Measurements from ENCODE around the gene GRK4.
"Not testable (repeated sequence)": the region's sequence is repeated elsewhere in the genome, so short reads cannot be mapped to it uniquely, and the experiment has no call there.

GRK4 gene

DNA sequence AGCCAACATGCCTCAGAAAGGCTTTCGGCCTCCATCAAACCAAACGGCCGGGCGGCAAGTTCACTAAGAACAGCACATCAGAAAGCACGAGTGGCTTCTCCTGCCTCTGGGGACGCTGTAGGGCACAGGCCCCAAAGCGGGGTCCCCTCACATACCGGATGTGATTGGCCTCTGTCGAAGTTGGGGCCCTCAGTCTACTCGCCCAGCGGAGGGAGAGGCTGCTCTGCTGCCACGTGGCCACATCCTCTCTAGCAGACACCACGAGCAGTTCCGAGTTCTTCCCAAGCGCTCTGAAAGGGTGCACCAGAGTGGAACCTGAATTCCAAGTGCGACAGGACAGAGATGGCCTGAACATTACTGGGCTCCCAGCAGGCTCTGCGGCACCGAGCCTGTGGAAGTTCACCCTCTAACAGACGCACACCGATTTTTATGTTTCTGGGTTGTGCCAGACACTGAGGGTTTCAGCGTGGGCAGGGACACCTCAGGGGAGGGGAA lies 21.3 kb upstream of the GRK4 start:
- no peak for DNase-seq (ENCODE audit: low spot score)

- DNase-seq (ENCODE audit: low spot score) = no peak
These were observed 20.6 kb upstream of the GRK4 start for GRCh38 chr4:2942532-2943363.

- no peak for DNase-seq (ENCODE audit: low spot score)
These were observed 19.8 kb upstream of the GRK4 start for GRCh38 chr4:2943364-2944090.

- DNase-seq (ENCODE audit: low spot score) = no peak
These were observed 19.3 kb upstream of the GRK4 start for GRCh38 chr4:2944091-2944482.

DNA sequence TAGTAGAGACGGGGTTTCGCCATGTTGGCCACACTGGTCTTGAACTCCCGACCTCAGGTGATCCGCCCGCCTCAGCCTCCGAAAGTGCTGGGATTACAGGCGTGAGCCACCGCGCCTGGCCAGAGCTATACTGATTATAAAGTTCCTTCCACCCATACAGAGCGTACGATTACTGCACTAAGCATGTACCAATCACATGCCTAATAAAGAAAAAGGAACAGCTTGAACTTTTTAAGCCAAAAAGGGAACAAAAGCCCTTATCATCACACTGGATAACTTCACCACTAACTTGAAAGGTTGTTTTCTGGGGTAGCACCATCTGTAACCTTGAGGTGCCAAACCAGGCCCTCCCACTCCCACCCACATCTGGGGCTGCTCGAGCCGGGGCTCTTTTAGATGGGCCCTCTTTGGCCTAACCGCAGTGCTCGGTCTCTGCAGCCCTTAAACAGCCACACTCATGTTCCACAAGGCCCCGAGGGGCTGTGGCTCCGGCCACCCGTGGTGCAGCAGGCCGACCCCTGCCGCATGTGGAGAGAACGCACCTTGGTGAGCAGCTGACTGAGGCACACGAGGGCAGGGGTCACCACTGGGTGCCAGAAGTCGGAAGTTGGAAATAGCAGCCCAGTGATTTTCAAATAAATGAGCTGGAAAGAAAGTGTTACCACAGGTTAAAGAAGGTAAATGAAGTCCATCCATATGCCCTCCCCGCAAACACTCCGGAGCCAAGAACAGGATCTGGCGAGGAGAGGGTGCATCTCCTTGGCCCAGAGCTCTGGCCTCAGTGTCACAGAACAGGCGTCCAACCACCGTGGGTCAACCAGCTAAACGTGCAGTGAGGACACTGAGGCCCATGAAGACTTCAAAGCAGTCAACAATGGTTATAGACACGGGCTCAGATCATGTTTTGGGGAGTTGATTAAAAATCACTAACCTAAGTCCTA lies 18.5 kb upstream of the GRK4 start:
- DNase-seq (ENCODE audit: low spot score) = no peak

GRCh38 chr4:2945619-2946604 lies 17.5 kb upstream of the GRK4 start:
- DNase-seq (ENCODE audit: low spot score) = not testable (repeated sequence)

DNA sequence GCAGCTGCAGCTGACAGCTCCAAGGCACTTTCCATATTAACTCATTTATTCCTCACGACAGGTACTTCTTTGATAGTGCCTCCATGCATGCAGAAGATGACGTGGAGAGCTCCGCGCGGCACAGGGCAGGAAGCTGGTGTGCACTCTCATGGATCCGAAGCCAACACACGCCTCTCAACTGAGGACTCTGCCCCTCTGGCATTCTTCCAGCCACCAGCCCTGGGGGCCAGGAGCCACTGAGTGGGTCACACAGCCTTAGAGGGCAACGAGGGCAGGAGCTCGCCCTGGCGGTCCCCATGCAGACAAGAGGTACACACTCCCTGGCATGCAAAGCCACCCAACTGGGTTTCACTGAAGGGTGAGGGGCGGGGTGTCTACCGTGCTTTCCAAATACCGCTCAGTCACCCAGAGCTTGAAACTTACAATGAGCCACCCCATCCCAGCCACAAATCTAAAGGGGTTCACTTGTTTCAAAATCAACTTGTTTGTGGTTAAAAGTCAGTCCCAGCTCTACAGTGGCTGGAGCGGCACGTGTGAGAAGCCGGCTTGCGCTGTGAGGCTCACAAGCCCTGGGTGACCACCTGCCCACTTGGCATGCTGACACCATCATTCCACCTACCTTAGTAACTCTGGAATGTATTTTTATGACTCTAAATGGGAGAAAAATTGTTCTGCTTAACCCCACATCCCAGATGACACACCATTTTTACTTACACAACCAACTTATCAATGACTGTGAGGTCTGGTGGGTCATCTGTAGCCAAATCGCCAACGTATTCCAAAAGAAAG lies 16.4 kb upstream of the GRK4 start:
- no peak for DNase-seq (ENCODE audit: low spot score)

- no peak for DNase-seq (ENCODE audit: low spot score)
These were observed 15.4 kb upstream of the GRK4 start for GRCh38 chr4:2947926-2948325.

- peak; percentile 58 for DNase-seq (ENCODE audit: low spot score)
These were observed 14.2 kb upstream of the GRK4 start for GRCh38 chr4:2948895-2949781.

GRCh38 chr4:2949782-2950125 lies 13.6 kb upstream of the GRK4 start:
- no peak for DNase-seq (ENCODE audit: low spot score)

DNA sequence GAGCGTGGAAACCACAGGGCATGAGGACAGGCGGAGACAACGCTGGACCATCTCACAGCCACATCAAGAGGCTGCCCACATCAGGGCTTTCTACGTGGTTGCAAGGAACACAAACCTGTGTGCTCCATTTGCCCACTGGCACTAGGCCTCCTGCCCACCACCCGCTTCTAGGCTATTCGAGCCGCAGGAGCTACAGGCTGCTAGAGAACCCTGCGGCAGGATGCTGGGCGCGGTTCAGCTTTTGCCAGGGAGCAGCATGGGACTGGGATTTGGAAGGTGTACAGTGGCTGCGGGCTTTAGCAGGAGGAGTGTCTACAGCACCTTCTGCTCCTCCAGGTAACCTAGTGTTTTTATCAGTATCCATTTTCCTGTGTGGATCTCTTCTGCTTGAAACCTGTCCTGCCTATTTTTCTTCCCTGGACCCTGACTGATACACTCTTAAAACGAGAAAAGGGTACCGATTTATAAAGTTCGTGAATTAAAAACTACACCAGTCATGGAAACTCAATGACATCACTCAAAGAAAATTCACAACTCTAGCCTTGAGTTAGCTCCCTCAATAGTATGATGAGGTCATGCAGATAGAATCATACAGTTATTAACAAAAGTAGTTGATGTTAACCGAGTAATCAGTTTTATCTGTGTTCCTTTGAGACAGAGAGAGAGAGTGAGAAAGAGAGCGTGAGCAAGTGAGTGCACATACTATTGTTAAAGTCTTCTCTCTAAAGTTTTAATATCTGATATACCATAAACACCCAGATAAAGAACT lies 13.0 kb upstream of the GRK4 start:
- no peak for DNase-seq (ENCODE audit: low spot score)

DNA sequence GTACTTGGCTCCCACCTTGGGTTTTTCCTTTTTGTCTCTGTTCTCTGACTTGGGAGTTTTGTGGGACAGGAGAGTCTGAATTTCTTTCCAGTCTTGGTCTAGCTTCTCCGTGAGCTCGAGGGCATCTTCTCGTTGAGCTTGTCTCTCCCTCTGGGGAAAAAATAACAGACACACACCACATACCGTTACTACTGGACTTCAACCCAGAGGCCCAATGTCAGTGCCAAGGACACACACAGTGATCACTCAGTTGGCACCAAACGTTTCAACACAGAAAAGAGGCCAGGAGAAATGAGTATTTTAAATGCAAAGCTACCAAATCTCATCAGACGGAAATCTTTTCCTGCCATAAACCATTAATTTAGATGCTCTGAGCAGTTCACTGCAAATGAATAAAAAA lies 9.9 kb upstream of the GRK4 start:
- no peak for DNase-seq (ENCODE audit: low spot score)

GRCh38 chr4:2954358-2955185 lies 8.8 kb upstream of the GRK4 start:
- DNase-seq (ENCODE audit: low spot score) = no peak

GRCh38 chr4:2955186-2956044 lies 8.0 kb upstream of the GRK4 start:
- not testable (repeated sequence) for DNase-seq (ENCODE audit: low spot score)

GRCh38 chr4:2958446-2958845 lies 4.9 kb upstream of the GRK4 start:
- no peak for DNase-seq (ENCODE audit: low spot score)

DNA sequence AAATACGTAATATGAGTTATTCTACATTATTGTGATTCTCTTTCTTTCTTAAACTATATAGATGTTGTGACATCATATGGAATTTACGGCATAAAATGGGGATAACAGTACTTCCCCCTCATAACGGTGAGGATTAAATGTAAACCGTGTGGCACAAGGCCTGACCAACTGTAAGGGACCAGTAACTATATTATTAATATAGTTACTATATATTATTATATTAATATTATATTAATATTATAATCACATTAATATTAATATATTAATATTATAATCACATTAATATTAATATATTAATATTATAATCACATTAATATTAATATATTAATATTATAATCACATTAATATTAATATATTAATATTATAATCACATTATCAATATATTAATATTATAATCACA lies 2.9 kb upstream of the GRK4 start:
- not testable (repeated sequence) for DNase-seq (ENCODE audit: low spot score)

DNA sequence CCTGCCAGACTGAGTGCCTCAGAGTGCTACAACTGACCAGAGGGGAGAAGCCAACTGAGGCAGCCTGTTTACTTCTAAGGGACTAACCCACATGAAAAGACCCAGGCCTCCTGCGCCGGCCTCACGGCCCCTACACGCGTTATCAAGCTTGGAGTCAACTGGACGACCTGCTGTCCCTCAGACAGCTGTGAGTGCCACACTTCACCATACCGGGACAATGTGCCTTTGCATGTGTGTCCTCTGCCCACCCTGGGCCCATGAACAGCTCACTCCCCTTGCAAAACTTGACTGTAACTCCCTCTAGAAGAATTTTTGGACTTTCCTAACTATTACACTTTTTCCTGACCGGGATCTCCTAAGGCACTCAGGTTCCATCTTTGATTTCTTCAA lies 2.0 kb upstream of the GRK4 start:
- no peak for DNase-seq (ENCODE audit: low spot score)

Data from AG08396 (cell line).